GM18502 (cell line): Measurements from ENCODE around the gene AFDN.

Experiments
- ATAC-seq: cut with Tn5 transposase; IDR thresholded peaks from one replicate; pipeline ENCODE4 v1.9.1; 2021; ENCODE audit warnings: mild to moderate bottlenecking; ENCODE audit not compliant: unreplicated experiment, poor library complexity

The AFDN gene

DNA sequence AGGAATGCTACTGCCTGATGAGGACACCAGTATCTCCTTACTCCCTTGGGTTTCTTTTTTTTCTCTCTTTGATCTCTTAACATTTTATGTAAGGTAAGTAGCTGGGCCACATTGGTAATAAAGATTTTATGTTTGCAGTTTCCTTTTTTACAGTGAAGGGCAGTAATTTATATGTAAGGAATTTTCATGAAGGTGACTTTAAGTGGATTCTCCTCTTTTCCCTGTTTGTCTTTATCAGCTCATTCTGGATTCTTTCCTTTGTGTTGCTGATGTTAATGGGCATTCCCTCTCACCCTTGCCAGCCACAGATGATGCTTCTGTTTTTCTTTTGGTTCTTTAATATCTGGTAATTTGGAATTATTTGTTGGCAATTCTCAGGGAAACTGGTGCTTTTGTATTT, 34.7 kb downstream of the AFDN start:
- ATAC-seq: no peak

DNA sequence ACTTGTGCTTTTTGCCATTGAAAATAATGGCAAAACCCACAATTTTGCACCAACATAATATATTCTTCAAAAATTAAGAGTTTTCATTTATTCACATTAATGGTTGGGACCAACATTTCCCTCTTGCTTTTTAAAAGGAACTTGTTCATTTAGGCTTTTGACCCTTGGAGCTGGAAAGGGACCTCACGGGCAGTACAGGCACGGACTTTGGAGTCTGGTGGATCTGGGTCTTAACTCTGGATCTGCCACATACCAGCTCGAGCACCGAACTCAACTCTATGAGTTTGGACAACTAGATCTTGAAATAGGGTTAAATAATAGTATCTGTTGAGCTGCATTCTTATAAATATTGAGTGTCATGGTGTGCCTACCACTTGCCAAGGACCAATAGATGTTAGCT, 37.2 kb downstream of the AFDN start:
- no peak for ATAC-seq

DNA sequence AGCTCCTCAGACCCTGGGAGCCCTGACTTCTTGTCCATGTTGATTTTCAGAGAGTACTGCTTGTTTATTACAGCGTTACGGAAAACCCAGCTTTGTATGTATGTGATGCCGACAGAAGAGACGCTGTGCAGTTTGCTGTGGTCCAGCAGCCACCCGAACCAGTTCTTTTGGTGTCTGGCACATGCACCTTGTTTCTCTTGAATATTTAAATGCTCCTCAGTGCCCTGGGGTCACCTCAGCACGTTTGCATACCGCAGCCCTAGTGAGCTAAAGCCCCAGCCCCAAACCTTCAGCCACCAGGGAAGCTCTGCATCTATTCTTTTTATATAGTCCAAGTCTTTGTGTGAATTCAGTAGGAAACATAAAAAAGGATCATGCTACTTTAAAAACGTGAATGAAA, 39.9 kb downstream of the AFDN start:
- no peak for ATAC-seq

DNA sequence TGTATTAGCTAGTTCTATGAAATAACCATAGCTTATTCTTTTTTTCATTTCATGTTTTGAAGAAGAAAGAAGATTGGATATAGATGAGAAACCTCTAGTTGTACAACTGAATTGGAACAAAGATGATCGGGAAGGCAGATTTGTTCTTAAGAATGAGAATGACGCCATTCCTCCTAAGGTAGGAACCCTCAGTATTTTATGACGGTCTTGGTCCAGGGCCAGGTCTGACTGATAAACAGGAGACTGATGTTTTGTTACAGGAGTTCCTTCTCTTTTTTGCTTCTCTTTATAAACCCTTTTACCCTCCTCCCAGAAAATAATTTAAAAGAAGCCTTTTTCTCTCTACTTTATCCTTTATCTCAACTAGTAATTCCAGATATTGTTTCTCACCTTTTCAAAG, 43.6 kb downstream of the AFDN start:
- ATAC-seq: no peak

DNA sequence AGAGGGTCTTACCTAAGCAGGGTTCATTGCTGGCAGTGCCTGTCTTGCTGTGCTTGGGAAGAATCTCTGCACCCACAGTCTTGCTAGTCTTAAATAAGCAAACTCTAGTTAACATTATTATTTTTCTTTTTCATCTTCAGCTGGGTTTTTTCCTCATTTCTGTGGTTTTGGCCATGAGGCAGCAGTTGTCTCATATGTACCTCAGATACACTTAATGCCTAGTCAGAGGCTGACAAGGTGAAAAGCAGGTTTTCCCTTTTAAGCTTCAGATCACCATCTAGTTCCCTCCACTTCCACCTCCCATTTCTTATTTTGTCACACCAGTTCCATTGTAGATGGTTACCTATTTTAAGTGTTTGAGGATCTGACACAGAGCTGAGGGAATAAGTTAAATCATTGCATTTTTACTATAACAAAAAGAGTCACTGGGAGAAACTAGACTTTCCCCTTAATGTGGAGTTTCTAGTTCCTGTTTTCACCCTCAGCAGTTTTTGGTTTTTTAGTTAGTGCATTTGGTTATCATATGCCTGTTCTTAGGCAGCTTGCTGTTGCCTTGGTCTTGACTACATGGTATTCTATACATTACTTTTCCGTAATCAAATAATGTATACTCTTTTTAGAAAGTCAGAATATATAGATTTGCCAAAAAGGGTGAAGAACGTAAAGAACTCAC, 46.0 kb downstream of the AFDN start:
- ATAC-seq: no peak

DNA sequence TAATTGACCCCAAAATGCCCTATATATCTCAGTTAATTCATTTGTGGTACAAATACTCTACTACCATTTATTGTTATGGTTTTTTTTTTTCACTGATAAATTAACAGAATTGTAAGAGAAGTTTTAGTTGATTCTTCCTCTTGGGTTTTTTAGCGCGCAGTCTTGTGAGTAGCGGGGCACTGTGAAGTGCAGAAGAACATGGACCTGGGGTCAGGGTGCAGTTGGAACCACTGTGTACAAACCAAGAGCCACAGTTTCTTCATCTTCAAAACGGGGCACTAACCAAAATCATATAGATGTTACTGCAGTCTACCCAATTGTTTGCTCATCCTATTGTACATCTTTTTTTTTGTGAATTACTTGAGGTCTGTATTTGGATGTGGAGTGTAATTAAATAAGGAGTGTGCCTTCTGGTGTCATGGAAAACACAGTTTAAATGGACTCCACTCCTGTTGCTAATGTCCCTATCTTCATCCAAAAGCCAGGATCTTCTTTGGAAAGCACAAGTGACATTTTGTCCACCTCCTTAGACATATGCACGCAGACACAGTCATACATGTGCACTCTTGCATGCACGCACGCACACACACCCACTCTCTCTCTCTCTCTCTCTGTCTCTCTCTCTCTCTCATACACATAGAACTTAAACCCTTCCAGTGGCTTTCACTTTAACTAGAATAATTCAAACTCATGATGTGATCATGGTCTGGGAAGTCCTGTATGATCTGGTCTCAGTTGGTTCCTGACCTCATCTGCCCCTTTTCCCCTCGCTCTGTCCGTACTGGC, 51.5 kb downstream of the AFDN start:
- no peak for ATAC-seq

DNA sequence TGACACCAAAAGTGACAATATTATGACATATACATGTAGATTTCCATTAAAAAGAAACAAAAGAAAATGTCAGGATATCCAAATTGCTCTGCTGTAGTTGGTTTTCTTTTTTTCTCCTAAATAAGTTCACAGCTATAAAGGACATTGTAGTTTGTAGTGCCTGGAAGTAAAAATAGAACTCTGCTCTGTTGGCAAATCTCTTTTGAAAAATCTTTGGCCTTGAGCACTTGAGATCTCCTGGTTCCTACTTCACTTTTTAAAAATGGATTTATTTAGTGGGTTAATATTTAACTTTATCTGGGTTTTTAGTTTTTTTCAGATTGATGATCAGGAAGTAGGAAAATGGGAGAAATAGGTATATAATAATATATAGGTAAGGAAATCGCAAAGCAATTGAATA, 52.9 kb downstream of the AFDN start:
- ATAC-seq: no peak

DNA sequence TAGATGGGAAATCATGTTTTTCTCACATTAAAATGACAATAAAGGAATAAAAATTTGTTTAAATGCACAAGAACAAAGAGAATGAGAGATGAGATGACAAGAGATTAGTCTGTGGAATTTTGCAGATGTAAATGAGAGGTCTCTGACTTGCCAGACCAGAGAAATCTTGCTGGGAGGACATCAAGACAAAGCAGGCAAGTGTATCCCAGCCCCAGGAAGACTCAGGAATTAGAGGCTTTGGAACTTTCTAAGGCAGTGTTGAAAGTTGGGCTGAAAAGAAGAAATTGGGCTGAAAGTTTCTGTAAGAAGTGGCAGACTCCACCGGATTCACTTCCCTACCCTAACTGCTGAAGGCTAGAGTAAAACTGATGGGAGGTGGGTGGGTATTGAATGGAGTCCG, 54.6 kb downstream of the AFDN start:
- no peak for ATAC-seq

DNA sequence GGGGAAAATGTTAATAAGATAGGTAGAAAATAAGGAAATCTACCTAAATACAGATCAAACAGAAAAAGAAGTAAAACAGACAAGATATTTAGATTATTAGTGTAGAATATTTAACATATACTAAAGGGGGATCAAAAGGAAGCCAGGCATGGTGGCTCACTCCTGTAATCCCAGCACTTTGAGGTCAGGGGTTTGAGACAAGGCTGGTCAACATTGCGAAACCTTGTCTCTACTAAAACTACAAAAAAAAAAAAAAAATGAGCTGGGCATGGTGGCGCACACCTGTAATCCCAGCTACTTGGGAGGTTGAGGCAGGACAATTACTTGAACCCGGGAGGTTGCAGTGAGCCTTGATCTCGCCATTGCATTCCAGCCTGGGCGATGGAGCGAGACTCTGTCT, 55.5 kb downstream of the AFDN start:
- no peak for ATAC-seq

DNA sequence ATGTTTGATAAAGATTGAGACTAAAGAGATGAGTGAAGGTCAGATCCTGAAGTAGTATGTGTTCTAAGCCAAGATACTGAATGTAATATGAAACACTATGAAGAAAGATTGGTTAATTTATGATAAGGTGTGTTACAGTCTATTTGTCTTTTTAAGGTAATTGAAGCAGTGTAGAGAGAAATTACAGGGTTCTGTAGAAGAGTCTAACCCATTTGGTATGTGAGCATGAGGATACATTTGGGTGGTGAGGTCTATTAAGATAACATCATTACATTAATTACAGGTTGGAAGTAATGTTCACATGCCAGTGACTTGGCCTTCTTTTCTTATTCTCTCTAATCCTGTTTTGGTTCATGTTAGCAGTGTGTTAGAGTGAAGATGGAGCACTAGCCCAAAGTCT, 61.4 kb downstream of the AFDN start:
- ATAC-seq: no peak

DNA sequence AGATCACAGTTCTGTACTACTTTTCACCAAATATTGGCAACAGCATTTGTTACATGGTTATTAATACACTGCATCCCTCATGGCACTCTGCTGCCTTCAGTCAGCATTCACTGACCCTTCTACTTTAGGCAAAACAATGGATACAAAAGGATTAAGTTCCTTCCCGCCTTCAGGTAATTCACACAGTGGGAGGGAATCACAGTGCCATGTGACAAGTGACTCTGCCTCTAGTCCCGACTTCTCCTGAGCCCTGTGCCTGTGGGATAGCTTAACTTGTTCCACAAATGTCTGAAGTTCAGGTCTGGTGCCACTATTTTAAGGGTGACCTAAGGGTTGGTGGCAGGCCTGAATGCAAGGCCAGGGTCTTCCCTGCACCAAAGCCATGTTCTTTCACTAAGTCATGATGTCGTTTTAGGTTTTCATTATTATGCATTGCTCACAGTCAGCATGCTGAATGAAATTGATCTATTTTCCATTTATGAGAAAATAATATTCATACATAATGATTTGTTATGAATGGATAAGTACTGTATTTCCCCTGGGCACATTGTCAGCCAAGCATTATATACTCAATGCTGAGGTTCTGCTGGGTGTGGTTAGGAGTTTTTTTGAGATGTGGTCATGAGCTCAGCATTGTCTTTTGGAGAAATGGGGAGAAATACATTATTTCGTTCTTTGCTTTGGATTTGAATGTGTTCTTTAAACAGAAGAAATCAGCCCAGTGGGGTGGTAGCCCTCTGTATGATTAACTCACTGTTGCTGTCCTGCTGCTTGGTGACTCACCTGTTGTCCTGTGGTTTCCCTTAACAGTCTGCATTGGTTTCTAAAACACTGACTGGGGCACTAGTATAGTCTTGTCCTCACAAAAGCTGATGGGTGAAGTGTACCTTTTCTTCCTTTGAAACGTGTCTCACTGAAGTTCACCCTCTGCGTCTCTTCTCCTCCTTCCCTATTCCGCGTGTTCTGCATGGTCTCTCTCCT, 66.4 kb downstream of the AFDN start:
- no peak for ATAC-seq

DNA sequence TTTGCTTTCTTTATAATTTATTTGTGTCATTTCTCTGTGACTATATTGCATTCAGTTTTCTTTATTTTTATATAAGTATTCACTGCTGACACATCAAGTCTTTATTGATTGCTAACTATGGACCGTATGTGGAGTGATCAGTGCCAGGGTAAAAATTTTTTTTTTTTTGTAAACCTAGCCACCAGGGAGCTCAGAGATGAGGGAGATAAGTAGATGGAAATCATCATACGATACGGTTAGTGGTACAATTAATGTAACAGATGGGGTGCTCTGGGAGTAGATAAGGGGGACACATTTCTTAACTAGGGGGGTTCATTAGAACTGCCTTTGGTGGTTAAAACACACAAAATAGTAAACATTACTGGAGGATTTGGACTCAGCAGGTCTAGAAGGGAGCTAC, 68.3 kb downstream of the AFDN start:
- ATAC-seq: no peak

DNA sequence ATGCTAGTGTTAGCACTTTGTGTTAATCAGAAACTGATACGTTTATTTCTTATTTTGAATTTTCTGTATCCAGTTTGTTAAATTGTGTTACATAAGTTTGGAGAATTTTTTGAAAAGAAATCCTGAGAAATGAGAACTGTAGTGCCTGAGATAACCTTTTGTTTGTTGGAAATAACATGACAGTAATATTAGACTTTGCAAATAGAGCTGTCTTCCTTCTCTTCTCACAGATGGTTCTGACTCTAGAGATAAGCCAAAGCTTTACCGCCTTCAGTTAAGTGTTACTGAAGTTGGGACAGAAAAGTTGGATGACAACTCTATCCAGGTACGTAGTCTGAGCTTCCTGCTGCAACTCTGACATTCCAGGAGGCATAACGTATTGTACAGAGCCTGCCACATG, 69.9 kb downstream of the AFDN start:
- no peak for ATAC-seq

DNA sequence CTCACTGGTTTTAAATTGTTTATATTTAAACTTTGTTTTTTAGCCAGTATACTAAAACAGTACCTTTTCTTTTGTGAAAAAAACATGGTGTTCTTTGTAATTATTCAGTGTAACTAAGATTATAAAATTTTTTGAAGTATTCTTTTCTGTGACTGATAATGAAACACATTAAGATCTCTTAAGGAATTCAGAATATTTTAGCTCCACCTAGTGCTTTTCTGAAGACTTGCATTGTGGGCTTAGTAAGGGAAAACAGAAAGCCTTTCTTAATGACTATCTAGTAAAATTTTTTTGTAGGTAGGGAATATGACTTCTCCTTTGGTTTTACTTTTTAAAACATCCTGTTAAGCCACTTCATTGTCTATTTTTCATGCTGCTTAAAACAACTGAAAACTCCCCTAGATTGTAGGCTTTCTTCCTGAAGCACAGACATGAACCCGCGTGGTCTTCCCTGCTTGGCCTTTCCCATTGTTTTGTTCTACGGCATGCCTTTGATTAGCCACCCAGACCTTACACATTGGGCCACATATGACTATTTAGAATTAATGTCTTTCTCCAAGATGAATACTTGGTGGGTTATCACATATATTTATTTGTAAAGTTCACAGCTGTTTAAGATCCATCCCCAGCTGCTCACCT, 72.1 kb downstream of the AFDN start:
- no peak for ATAC-seq

DNA sequence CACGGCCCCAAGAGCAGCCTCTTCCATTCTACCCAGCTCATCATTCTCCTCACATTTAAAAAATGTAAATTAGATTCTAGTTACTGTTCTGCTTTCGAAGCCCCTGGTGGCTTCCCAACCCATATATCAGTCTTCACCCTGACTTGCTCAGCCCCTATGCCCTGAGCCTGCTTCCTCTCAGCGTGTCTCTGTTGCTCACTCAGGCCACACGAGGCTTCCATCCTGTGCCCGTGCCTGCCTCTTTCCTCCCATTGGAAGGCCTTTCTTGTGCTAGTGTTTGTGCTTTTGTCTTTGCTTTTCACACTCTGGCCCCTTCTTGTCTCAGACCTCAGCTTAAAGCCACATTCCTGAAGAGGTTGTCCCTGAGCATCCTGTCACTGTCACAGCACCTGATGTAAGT, 78.1 kb downstream of the AFDN start:
- ATAC-seq: no peak

DNA sequence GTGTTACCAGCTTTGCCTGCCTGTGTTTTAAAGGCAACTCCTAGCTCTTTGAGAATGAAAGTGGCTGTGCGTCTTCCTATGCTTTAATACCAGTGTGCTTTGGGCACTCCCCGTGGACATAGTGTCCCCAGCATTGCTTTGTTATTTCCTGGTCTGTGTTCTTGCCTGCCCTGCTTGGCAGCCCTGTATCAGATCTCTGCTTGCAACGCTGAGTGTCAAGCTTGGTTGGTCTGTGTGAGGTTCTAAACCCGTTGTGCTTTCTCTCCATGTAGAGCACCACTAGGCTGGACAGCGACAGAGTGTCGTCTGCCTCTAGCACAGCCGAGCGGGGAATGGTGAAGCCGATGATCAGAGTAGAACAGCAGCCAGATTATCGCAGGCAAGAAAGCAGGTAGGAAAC, 80.2 kb downstream of the AFDN start:
- ATAC-seq: no peak

DNA sequence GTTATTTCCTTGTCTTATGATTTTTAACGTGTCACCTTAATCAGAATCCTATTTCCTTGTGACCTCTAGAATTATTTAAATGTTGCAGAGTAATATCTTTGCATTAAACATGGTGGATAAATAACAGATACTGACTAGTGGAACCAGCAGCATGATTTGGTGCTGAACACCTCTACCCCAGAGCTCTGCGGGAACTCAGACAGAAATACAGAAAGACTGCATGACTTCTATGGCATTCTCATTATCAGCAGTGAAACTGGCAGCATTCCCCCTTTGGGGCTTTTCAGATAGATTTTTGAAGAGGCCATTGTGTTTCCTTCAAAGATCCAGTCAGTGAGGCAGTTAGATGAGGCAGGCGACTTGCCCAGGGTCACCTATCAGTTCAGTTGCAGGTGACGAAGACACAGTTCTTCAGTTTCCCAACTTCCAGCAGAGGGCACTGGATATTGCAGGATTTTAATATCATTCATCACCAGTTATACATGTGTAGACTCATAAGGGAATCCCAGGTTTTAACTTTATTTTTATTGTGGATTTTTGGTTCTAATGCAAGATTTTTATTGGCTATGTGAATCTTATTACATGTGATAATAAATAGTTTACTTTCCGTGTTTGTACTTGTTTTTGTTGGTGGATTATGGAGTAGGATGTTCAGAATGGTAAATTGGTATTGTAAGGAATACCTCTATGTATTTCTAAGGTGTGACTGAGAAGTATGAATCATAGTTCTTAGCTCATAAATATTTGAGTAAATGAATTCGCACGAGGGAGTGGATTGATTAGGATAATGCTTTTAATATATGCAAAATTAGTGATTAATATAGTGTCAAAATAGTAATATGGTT, 81.3 kb downstream of the AFDN start:
- no peak for ATAC-seq

DNA sequence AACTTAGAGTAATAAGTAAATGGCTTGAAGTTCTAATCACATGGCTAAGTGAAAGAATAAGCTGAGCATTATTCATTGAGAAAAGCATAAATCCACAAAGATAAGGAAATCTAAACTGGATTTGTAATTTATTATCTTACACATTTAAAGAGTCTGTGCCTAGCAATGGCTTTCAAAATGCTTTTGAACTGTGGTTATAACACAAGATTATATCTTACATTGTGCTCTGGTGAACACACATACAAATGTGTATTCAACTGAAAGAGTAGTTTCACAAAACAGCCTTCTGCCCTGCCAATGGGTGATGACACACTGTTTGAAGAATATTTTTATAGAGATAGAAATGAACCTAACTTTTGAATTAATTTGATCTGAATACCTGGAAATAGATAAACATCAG, 83.3 kb downstream of the AFDN start:
- no peak for ATAC-seq

DNA sequence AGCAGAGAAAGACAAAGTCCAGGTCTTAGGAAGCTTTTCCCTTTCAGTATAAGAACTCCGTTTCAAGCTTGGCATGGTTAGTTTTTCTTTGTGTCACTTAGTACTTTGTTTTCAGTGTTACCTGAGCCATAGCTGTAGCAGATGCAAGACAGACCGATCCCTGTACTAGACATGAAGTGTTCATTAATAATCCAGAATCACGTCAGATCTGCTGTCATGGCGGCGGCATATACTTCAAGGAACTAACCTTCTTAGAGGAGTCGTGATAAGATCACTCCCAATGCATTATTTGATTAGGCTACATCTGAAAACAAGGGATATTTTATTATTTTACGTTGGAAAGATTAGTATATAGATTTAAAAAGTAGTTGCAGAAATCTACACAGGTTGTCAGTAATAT, 83.9 kb downstream of the AFDN start:
- ATAC-seq: no peak

DNA sequence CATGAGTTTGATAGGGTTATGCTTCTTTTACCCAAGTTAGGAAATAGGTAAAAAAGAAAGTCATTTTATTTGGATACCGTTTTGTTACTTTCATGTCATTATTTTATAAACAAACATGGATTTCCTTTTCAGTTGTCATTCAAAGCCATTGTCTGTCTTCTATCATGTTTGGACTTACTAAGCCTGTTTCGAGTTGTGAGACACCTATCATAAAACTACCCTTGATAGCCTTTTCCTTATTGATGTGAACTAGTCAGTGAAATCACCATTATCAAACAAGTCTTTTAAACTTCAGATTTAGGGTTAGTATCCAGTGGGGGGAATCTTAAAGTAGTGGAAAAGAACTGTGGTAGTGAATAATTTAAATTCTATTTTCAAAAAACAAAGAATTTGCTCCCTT, 85.8 kb downstream of the AFDN start:
- ATAC-seq: no peak
